H1 (cell line): Measurements from ENCODE around the gene ZSCAN20.

Experiments used
- ATF2 ChIP-seq: IDR thresholded peaks from 2 replicates; pipeline ENCODE4 v1.6.1; 2012; ENCODE audit warnings: low read length, inconsistent platforms
- CREB1 ChIP-seq: IDR thresholded peaks from 2 replicates; pipeline ENCODE4 v1.6.1; 2012; ENCODE audit warnings: inconsistent platforms
- KDM1A ChIP-seq: fragments of 200-600, 300-600 bp; sonication (generic); IDR thresholded peaks from 2 replicates; pipeline ENCODE4 v1.7.1; 2016; ENCODE audit warnings: mild to moderate bottlenecking, low read length, borderline replicate concordance
- MAX ChIP-seq: IDR thresholded peaks from 2 replicates; pipeline ENCODE4 v1.6.1; 2012; ENCODE audit warnings: inconsistent platforms
- NRF1 ChIP-seq: IDR thresholded peaks from 2 replicates; pipeline ENCODE4 v1.6.1; 2011; ENCODE audit warnings: mild to moderate bottlenecking, low read depth, low read length, improper control_type of control experiment
- PHF8 ChIP-seq: fragments of 200-600 bp; sonication (generic); conservative IDR thresholded peaks from 2 replicates; pipeline ENCODE4 v1.7.1; 2012; ENCODE audit warnings: low read depth, mild to moderate bottlenecking, inconsistent platforms, low read length, moderate library complexity
- POLR2A ChIP-seq, 2 experiments: IDR thresholded peaks; 1 replicate in 1 of 2; 2 replicates in 1 of 2; pipeline ENCODE4 v1.6.1; 2011; ENCODE audit warnings: low read depth in 2 of 2, low read length in 2 of 2, mild to moderate bottlenecking in 2 of 2; ENCODE audit errors: control extremely low read depth in 1 of 2
- RBBP5 ChIP-seq: IDR thresholded peaks from 2 replicates; pipeline ENCODE4 v1.7.1; 2012; ENCODE audit warnings: low read depth, mild to moderate bottlenecking, inconsistent platforms, low read length, moderate library complexity, borderline replicate concordance
- RNF2 ChIP-seq: fragments of 200-900, 300-1000 bp; sonication (generic); IDR thresholded peaks from 2 replicates; pipeline ENCODE4 v1.7.1; 2016; ENCODE audit warnings: borderline replicate concordance, low read depth, mild to moderate bottlenecking, antibody characterized with exemption, low read length; ENCODE audit not compliant: poor library complexity, severe bottlenecking; ENCODE audit errors: missing control alignments
- TCF12 ChIP-seq: IDR thresholded peaks from 2 replicates; pipeline ENCODE4 v1.6.1; 2011; ENCODE audit warnings: low read depth, mild to moderate bottlenecking, low read length
- TF ChIP-seq, protein P1 (sequence below), 3 experiments: IDR thresholded peaks; 1 replicate in 2 of 3; 2 replicates in 1 of 3; pipeline versions ENCODE4 v1.5.1 to v1.6.1; 2011; ENCODE audit warnings: low read length in 3 of 3, mild to moderate bottlenecking in 3 of 3, inconsistent platforms in 2 of 3, low read depth in 1 of 3, moderate library complexity in 1 of 3; ENCODE audit not compliant: insufficient read depth in 1 of 3; ENCODE audit errors: control extremely low read depth in 1 of 3
- TF ChIP-seq, protein P2 (sequence below): IDR thresholded peaks from 2 replicates; pipeline ENCODE4 v1.6.1; 2011; ENCODE audit warnings: low read depth, mild to moderate bottlenecking, low read length; ENCODE audit not compliant: insufficient read depth

- TF ChIP-seq, protein P1, sequence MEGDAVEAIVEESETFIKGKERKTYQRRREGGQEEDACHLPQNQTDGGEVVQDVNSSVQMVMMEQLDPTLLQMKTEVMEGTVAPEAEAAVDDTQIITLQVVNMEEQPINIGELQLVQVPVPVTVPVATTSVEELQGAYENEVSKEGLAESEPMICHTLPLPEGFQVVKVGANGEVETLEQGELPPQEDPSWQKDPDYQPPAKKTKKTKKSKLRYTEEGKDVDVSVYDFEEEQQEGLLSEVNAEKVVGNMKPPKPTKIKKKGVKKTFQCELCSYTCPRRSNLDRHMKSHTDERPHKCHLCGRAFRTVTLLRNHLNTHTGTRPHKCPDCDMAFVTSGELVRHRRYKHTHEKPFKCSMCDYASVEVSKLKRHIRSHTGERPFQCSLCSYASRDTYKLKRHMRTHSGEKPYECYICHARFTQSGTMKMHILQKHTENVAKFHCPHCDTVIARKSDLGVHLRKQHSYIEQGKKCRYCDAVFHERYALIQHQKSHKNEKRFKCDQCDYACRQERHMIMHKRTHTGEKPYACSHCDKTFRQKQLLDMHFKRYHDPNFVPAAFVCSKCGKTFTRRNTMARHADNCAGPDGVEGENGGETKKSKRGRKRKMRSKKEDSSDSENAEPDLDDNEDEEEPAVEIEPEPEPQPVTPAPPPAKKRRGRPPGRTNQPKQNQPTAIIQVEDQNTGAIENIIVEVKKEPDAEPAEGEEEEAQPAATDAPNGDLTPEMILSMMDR (IDR thresholded peaks at IDR 0.05; ENCODE audit: control extremely low read depth in 1 of 3, insufficient read depth in 1 of 3, low read depth in 1 of 3, low read length in 3 of 3), result no peak
- TF ChIP-seq NRF1 (no peak), MAX (no peak), CREB1 (no peak), ATF2 (no peak), PHF8 (no peak), TCF12 (no peak), KDM1A (no peak), RBBP5 (no peak), RNF2 (no peak), POLR2A (IDR thresholded peaks at IDR 0.05; ENCODE audit: control extremely low read depth in 1 of 2, low read depth in 2 of 2, low read length in 2 of 2) (no peak)
- TF ChIP-seq, protein P2, sequence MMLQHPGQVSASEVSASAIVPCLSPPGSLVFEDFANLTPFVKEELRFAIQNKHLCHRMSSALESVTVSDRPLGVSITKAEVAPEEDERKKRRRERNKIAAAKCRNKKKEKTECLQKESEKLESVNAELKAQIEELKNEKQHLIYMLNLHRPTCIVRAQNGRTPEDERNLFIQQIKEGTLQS, result no peak
Measured at GRCh38 chr1:33424205-33424604, 48.2 kb upstream of the ZSCAN20 start.
